GM12878 (cell line): ENCODE results near the gene PCP2.

Source experiments
- POLR2A ChIP-seq: IDR thresholded peaks from 2 replicates; pipeline ENCODE4 v1.6.1; 2011; ENCODE audit warnings: low read depth, mild to moderate bottlenecking, low read length
- POLR2AphosphoS5 ChIP-seq: IDR thresholded peaks from 2 replicates; pipeline ENCODE4 v1.6.1; 2011; ENCODE audit warnings: mild to moderate bottlenecking, low read length, inconsistent platforms
- ZNF384 ChIP-seq: IDR thresholded peaks from 2 replicates; pipeline ENCODE4 v1.6.1; 2012; ENCODE audit warnings: low read depth, mild to moderate bottlenecking, low read length, improper control_type of control experiment, borderline replicate concordance

- TF ChIP-seq POLR2AphosphoS5 (no peak), ZNF384 (no peak), POLR2A (no peak)
Observed at GRCh38 chr19:7617172-7617571, 16.3 kb downstream of the PCP2 start.
